ENCODE data around the gene CSF1.
A peak's percentile ranks its signal among the peaks of the same experiment; 100 is the strongest.
"Not testable (repeated sequence)": the region's sequence is repeated elsewhere in the genome, so short reads cannot be mapped to it uniquely, and the experiment has no call there.

The CSF1 gene

DNA sequence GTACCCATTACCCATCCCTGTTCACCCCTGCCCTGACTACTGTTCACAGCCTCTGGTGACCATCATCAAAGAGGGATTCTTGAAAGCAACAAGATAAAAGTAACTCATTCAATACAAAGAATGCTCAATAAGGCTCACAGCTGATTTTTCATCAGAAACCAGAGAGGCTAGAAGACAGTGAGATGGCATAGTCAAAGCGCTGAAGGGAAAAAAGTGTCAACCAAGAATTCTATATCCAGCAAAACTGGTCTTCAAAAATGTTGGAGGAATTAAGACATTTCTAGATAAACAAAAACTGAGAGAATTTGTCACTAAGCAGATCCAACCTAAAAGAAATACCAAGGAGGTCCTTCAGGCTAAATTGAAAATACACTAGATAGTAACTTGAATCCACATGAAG lies 27.1 kb downstream of the CSF1 start:
- DNase-seq (ENCODE audit: low spot score), result no peak

DNA sequence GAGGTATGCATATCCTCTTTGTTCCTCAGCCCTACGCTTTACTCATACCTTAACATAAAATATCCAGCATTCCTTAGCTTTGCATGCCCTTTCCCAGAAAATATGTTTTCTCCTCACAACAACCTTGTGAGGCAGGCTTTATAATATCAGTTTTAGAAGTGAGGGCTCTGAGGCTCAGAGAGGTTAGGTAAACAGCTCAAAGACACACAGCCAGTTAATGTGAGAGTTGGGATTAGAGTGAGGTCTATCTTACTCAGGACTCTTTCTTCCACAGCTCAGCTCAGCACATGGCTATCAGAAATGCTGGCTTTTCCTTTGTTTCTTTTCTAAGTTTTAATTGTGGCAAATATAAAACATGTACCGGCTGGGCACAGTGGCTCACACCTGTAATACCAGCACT lies 27.9 kb downstream of the CSF1 start:
- no peak for DNase-seq (ENCODE audit: low spot score)

DNA sequence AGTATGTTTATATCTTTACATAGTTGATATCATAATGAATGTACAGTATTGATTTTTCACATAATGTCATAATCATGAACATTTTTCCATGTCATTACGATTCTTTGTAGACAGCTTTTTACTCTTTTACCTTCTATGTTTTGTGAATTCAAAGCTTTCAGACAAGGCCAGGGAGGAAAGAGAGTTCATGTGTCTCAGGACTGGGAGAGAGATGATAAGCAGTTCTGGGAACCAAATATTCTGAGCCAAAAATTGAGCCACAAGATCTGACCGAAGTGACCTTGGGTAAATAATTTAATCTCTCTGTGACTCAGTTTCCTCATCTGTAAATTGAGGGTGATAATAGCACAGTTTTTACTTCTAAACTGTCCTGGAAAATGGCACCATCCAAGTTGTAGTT lies 31.8 kb downstream of the CSF1 start:
- no peak for DNase-seq (ENCODE audit: low spot score)

DNA sequence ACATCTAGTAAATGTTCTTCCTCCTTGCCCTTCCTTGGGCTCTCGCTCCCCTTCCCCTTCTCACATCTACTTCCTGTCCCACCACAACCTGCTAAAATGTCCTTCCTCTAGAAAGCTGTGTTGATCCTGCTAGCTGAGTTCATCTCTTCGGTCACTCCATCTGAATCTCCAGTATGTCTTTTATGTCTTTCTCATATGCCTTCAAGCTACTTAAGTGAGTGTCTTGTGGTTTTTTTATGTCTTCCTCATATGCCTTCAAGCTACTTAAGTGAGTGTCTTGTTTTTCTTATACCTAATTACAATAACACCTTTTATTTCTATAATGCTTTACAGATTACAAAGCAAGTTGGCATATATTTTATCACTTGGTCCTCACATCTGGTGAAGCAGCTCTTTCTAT lies 33.9 kb downstream of the CSF1 start:
- DNase-seq (ENCODE audit: low spot score), result no peak

DNA sequence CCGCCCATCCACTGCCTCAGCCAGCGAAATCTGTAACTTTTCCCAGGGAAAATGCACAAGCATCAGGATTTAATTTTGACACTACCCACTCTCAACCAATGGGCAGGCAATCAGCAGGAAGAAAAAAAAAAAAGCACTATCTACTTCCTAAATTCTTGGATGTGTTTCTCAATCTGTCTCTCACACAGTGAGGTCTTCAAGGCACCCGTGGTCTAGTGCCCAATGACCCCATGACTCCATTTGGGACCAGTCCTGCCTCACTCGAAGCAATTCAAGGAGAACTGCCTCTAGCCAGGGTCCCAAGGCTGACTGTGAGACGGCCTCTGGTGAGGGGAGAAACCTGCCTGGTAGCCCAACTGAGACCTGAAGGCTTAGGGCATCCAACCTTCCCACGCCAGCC lies 35.9 kb downstream of the CSF1 start:
- DNase-seq (ENCODE audit: low spot score), result no peak

DNA sequence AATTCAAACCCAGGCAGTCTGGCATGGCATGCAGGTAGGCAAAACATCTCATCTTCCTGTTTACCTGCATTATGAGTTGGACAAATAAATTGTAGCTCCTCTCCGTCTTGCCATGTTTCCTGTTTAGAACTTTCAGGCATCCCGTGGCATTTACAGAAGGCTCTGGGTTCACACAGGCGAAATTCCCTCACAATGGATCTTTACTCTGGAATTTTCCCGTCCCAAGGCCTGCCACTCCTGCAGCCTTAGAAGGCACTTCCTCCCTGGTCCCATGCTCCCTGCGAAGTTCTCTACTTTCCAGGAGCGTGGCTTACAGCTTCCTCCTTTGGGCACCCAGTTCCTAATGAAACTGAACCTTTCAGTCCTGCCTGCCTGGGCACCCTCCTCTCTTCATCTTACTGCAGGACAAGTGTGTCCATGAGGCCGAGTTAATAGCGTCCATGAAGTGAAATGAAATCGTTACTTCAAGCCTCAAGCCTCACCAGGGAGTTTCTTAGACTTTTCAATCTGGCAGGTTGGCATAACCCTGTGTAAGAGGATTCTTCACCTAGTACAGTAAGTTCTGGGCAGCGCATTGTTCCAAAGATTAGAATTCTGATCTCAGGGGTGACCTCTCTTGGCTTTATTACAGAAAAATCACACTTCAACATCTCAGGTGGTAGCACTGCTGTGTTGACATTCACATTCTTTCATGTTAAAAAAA lies 37.1 kb downstream of the CSF1 start:
- no peak for DNase-seq (ENCODE audit: low spot score)

DNA sequence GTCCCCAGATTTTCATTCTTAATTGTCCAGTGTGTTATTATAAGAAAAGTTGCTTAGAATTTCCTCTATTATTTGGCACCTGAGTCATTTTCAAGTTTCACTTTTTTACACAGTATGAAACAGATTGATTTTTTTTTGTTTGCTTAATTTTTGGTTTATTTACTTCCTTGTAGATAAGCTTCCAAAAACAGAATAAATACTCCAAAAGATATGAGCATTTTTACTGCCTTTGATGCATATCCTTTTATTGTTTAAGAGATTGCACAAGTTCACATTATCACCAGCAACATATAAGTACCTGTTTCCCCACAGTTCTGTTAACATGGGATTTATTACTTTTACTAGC lies 37.6 kb downstream of the CSF1 start:
- DNase-seq (ENCODE audit: low spot score), result no peak

DNA sequence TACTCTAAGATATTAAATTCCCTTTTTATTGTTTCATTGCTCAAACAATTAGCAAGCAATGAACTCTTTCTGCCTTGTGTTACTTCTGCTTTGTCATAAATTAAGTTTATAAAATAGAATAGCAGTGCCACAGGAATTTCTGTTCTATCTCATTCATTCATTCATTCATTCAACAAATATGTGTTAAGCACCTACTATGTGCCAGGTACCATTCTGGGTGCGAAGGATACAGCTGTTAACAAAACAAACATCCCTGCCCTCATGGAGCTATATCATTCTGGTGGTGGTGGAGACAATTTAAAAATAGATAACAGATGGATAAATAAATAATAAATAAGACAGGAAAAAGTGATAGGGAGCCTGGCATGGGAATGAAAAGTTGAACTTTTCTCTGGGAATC lies 39.4 kb downstream of the CSF1 start:
- no peak for DNase-seq (ENCODE audit: low spot score)

DNA sequence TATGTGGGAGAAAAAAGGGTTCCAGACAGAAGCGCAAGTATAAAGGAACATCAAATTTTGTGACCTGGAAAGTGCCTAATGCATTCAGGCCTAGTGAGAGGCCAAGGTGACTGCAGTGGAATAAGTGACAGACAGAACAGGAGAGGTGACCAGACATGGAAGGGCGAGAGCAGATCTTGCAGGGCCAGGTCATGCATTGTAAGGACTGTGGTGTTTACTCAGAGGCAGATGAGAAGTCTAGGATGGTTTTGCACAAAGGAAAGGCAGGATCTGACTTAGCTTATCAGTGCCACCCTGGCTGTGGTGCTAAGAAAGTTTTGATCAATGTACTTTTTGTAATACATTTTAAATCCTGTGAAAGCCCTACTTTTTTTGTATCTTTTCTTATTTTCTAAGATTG lies 39.9 kb downstream of the CSF1 start:
- no peak for DNase-seq (ENCODE audit: low spot score)

DNA sequence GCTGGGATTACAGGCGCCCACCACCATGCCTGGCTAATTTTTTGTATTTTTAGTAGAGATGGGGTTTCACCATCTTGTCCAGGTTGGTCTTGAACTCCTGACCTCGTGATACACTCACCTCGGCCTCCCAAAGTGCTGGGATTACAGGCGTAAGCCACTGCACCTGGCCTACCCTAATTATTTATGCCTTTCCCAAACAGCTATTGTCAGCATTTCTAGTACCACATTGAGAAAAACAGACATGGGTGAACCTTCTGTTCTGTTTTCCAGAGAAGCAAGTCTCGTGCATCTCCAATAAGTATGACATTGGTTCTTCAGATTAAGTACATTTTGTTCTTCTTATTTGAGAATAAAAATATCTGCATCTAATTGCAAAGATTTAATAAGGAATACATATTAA lies 40.9 kb downstream of the CSF1 start:
- not testable (repeated sequence) for DNase-seq (ENCODE audit: low spot score)

DNA sequence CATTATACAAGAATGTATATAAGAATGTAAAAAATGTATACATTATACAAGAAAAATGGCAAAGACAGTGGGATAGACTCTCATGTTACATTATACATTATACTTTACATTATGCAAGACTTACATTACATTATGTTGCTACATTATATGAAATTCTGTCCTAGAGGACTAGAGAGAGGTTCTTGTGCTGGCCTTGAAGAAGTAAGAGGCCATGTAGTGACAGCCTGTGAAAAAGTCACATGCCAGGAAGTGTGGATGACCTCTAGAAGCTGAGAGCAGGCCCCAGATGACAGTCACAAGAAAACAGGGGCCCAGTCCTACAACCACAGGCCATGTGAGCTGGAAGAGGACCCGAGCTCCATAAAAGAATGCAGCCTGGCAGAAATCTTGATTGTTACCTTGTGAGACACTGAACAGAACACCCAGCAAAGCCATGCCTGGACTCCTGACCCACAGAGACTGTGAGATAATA lies 43.4 kb downstream of the CSF1 start:
- DNase-seq (ENCODE audit: low spot score), result no peak

DNA sequence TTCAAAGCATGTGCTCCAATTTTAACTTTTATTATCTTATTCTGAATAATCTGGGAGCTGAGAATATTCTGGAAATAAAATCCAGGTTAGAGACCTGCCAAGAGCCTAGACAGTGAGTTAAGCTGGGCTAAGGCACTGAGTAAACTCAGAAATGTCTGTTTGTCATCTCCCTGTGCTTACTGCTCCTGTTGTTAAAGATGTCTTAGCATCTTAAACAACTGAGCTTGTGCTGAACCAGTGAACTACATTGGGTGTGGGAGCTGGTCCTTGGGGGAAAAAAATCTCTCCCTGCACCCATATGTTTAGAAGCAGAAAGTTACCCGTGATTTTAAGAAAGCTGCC lies 49.0 kb downstream of the CSF1 start:
- DNase-seq (ENCODE audit: low spot score), result no peak

DNA sequence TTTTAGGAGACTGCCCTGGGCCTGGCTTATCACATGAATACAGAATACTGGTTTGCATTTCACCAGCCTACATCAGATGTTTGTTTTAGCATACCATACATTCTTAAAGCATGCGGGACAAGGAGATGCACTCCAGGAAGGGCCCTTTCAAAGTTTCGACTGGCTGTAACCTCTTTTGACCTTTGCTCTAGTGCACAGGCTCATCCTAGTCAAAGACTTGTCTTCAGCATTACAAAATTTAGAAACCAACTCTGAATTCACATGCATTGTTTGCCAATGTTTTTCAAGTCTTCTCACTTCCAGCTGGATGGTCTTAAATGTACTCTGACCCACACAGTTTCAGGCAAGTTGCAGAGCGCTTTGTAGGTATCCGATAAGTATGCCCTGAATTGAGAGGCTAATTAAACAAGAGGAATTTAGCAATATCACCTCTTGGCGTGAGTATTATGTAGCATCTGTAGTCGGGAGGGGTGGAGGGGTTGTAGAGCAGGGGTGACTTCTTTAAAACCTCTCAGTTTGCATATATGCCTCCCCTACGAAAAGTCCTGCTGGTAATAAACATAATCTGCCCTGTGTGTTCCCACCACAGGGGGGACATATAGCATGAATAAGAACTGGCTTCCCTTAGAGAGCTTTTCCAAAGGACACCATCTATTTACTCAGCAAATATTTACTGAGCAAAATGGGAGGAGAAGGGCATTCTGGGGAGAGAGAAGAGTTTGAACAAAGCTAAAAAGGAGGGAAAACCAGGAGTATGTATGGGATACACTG lies 49.5 kb downstream of the CSF1 start:
- peak; percentile 75 for DNase-seq (ENCODE audit: low spot score)

DNA sequence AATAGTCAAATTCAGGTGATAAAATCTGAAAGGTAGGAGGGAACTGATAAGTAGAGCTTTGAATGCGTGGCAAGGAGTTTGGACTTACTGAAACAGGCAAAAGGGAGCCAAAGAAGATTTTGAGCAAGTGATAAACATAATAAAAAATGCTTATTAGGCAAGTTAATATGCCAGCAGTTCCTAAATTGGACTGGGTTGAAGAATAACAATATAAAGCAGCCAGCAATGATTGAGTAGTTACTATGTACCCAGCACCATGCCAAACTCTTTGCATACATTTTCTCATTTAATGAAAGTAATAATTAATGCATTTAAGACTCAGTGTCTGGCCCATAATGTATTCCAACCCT lies 50.1 kb downstream of the CSF1 start:
- no peak for DNase-seq (ENCODE audit: low spot score)

DNA sequence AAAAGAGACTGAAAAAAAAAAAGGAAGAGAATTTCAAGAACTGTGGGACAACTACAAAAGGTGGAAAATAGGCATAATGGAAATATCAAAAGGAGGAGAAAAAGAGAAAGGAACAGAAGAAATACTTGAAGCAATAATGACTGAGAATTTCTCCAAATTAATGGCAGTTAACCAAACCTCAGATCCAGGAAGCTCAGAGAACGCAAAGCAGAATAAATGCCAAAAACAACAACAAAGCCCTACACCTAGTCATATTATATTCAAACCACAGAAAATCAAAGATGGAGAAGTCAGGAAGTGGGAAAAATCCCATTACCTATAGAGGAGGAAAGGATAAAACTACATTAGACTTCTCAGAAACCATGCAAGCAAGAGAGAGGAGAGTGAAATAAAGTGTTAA lies 53.2 kb downstream of the CSF1 start:
- DNase-seq (ENCODE audit: low spot score), result no peak

DNA sequence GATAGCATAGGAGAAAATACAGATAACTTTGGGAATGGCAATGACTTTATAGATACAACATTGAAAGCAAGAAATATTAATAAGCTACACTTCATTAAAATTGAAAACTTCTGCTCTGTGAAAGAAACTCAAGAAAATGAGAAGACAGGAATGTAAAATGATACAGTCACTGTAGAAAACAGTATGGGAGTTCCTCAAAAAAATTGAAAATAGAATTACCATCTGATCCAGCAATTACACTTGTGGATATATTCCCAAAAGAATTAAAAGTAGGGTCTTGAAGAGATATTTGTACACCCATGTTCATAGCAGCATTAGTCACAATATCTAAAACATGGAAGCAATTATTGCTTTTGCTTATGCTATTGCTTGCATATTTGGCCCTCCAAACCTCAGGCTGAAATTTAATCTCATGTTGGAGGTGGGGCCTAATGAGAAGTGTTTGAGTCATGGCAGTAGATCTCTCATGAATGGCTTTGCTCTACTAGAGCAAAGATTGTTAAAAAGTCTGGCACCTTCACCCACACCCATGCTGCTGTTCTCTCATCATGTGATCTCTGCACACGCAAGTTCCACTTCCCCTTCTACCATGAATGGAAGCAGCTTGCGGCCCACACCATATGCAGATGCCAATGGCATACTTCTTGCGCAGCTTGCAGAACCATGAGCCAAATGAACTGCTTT lies 58.6 kb downstream of the CSF1 start:
- DNase-seq (ENCODE audit: low spot score), result no peak

DNA sequence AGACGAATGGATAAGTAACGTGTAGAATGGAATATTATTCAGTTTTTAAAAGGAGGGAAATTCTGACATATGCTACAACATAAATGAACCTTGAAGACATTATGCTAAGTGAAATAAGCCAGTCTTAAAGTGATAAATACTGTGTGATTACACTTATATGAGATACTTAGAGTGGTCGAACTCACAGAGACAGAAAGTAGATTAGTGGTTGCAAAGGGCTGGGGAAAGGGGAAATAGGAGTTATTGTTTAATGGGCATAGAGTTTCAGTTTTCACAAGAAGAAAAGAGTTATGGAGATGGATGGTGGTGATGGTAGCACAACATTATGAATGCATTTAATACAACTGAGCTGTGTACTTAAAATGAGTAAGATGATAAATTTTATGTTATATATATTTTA lies 59.3 kb downstream of the CSF1 start:
- no peak for DNase-seq (ENCODE audit: low spot score)

DNA sequence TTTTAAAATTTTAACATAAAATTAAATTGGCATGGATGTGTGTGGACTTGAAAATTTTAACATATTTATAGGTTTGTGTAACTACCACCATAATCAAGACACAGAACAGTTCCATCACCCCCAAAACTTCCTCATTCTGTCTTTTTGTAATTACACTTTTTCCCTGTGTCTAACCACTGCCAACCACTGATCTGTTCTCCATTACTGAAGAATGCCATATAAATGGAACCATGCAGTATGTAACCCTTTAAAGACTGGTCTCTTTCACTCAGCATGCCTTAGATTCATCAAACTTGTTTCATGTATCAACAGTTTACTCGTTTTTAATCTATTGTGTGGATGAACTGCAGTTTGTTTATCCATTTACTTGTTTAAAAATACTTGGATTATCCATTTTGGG lies 60.9 kb downstream of the CSF1 start:
- no peak for DNase-seq (ENCODE audit: low spot score)

DNA sequence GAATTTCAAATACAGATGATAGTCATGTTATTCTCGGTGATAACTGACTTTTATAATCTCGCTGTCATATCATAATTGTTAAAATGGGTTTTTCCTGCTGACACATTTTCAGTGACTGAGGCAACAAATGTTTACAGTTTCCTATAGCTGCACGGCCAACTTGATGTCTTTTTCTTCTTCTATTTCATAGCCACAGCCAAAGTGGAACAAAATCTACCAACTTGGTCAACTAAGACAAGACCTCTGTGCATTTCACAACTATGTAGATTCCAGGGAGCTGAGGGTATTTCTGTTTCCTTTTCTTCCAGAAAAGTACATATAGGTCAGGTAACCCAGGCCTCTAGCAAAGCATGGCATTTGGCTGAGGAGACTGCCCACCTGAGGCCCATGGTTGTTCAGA lies 63.5 kb downstream of the CSF1 start:
- no peak for DNase-seq (ENCODE audit: low spot score)

DNA sequence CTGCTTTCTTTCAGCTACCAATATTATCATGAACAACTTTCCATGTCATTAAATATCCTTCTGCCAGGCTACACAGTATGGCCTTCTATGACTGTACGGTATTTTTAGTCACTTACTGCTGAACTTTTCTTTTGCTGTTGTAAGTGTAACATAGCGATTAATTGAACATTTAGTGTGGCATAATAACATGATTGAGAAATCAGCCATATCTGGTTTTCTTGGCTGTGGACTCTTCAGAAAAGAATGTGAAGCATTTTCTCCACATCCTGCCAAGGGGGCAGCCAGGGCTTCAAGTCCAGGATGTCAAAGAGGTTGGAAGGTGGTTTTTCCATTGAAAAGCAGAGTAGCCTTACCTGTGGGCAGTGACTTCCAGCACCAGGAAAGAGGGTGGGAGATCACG lies 65.1 kb downstream of the CSF1 start:
- DNase-seq (ENCODE audit: low spot score), result no peak

DNA sequence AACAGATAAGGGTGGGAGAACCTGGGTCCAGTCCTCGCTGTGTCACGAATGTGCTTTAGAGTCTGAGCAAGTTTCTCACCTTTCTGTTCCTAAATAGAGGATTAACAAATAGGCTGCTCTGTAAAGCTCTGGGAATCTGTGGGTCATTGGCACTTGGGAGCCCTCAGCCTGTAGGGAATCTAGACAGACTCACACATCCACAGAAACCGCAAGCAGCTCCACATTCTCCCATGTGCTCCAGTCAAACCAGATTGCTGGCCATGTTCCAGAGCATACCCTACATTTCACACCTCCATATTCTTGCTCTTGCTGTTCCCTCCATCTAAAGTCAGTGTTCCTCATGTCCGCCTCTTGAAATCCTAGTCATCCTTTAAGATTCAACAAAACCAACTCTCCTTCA lies 66.1 kb downstream of the CSF1 start:
- no peak for DNase-seq (ENCODE audit: low spot score)

DNA sequence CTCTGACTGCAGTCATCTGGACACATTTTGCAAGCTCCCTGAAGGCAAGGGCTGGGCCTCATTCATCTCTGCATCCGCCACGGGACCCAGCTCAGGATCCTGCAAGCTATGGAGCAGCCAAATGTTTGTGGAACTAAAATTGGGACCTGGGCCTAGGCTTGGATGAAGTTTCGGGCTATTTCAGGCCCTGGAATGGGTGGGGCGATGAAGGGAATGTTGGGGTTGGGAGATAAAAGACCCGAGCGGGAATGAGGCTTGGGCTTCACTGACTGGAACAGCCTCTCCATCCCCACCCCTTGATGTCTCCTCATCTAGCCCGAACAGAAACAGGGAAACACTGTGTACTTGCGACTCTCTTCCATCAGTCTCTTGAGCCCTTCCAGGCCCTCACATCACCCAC lies 66.6 kb downstream of the CSF1 start:
- no peak for DNase-seq (ENCODE audit: low spot score)

DNA sequence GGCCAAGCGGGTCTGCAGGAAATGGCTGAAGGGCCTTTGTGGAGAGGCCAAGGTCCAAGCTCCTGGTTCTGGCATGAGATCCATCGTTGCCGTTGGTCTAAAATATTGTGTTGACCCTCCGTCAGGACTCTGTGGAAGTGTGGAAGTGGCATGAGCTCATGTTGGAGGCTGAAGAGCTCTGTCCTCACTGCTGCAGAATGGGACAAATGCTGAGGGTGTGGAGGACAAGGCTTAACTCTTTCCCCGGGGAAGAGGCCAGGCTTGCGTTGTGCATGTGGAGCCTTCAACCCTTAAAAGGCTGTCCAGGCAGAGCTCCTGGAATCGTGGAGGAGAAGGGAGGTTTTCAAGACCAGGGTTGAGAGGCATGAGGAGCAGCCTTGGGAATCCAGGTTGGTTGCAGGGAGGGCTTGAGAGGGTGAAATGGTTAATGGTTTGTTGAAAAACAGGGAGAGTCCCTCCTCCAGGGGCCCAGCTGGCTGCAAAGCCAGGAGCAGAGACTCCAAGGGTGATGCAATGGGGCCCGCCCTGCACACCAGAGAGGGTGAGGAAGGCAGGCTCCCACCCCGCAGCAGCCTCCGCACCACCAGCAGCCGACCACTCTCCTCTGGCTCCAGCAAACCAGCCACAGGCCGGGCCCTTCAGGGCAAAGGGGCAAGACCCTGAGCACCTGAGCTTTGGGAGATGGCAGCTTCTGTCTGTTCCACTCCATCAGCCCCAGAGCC lies 67.2 kb downstream of the CSF1 start:
- no peak for DNase-seq (ENCODE audit: low spot score)
